ENCODE results near the gene SLC22A3. TPM values are rescaled to one million over a fixed set of nuclear protein-coding genes. Genes with fewer than 3 reads are reported as not detected.

SLC22A3 gene
- total and polyA plus RNA-seq, 2 of the 4 experiments (the other 2 are of a cell fraction): not detected

GRCh38 chr6:160412993-160413392, 64.8 kb downstream of the SLC22A3 start:
- H2AK9ac ChIP-seq (replicated peaks; ENCODE audit: low read depth, low read length, poor library complexity): no peak overlapping the region
- 0 out of 2 replicates have a peak, but pooled peaks cover 2% of the 10 kb centered on the region for H3K9me3 ChIP-seq (ENCODE audit: control insufficient read depth, insufficient read depth, low read length)
- no peak overlapping the region for H4K5ac ChIP-seq (ENCODE audit: low read depth, low read length)
- ATAC-seq (ENCODE audit: low read depth): no peak
- no peak overlapping the region for H2BK5ac ChIP-seq (ENCODE audit: low read depth, low read length, poor library complexity, severe bottlenecking)
- no peak overlapping the region for H3K56ac ChIP-seq (ENCODE audit: extremely low read depth, insufficient read depth, low read length)
- no peaks in the 10 kb centered on the region for H3K36me3 ChIP-seq (ENCODE audit: control insufficient read depth, insufficient read depth, low read length)
- no peak overlapping the region for H3K9ac ChIP-seq (ENCODE audit: low read depth, low read length)
- intact Hi-C loops (cut with micrococcal nuclease) (no loop called here), in situ Hi-C loops (cut with MboI; ENCODE audit: low sequenced_read_pairs) (no loop called here), dilution Hi-C loops (cut with HindIII; ENCODE audit: low sequenced_read_pairs, unreplicated experiment) (no loop called here)
- ChIA-PET CTCF (no interaction called here), POLR2A (ENCODE audit: unreplicated experiment) (no interaction called here)
- H3K79me1 ChIP-seq (ENCODE audit: low read depth in 1 of 2, low read length in 2 of 2): no peaks in the 10 kb centered on the region
- H2BK15ac ChIP-seq (ENCODE audit: low read depth, low read length): no peak overlapping the region
- no peak overlapping the region for H4K8ac ChIP-seq (ENCODE audit: low read depth in 2 of 2, low read length in 2 of 2)
- H2BK20ac ChIP-seq (ENCODE audit: low read depth, low read length): no peak overlapping the region
- no TSS peak for BruUV-seq (replicated peaks)
- DNase-seq: no peak
- no peak overlapping the region for H2AK5ac ChIP-seq (ENCODE audit: low read depth, low read length)
- H3K9me1 ChIP-seq (ENCODE audit: insufficient read depth, low read length): no peaks in the 10 kb centered on the region
- no peak overlapping the region for H3K23ac ChIP-seq (ENCODE audit: low read depth, low read length)
- no peak overlapping the region for H3K18ac ChIP-seq (ENCODE audit: low read depth, low read length)
- H3K4me3 ChIP-seq (ENCODE audit: insufficient read depth, low read depth, low read length): no peak overlapping the region
- no peak overlapping the region for H3K27ac ChIP-seq (ENCODE audit: insufficient read depth, low read length)
- H3K14ac ChIP-seq (replicated peaks; ENCODE audit: low read depth, low read length): no peak overlapping the region
- no peaks in the 10 kb centered on the region for H4K20me1 ChIP-seq (ENCODE audit: insufficient read depth, low read length)
- no peaks in the 10 kb centered on the region for H3K4me1 ChIP-seq (ENCODE audit: control insufficient read depth, insufficient read depth, low read length)
- WGBS, 2 experiments (ENCODE audit: extremely low coverage in 2 of 2, insufficient read length in 1 of 2): no CpG with 5 or more reads among the region's 2 CpGs
- H3K4me2 ChIP-seq (ENCODE audit: low read depth, low read length): no peak overlapping the region
- TF ChIP-seq MXI1 (IDR thresholded peaks at IDR 0.05; ENCODE audit: borderline replicate concordance, low read depth, low read length) (no peak), ELK1 (IDR thresholded peaks at IDR 0.05; ENCODE audit: borderline replicate concordance, low read depth, low read length) (no peak), SMC3 (IDR thresholded peaks at IDR 0.05; ENCODE audit: low read depth, low read length) (no peak), CHD1 (IDR thresholded peaks at IDR 0.05; ENCODE audit: low read depth, low read length) (no peak), POLR2A (IDR thresholded peaks at IDR 0.05; ENCODE audit: low read depth, low read length) (no peak), CEBPB (IDR thresholded peaks at IDR 0.05; ENCODE audit: low read depth, low read length) (no peak), FOS (IDR thresholded peaks at IDR 0.05; ENCODE audit: low read depth, low read length) (no peak), RCOR1 (IDR thresholded peaks at IDR 0.05; ENCODE audit: insufficient replicate concordance, low read length) (no peak), BHLHE40 (IDR thresholded peaks at IDR 0.05; ENCODE audit: low read depth, low read length) (no peak), NFE2L2 (IDR thresholded peaks at IDR 0.05; ENCODE audit: low read depth, low read length) (no peak), RAD21 (IDR thresholded peaks at IDR 0.05; ENCODE audit: low read length) (no peak), MAFK (IDR thresholded peaks at IDR 0.05; ENCODE audit: low read depth, low read length) (no peak), MAZ (IDR thresholded peaks at IDR 0.05; ENCODE audit: borderline replicate concordance, low read depth, low read length) (no peak), USF2 (IDR thresholded peaks at IDR 0.05; ENCODE audit: low read depth, low read length) (no peak), RFX5 (IDR thresholded peaks at IDR 0.05; ENCODE audit: low read depth, low read length) (no peak)
- TF ChIP-seq, protein P1, sequence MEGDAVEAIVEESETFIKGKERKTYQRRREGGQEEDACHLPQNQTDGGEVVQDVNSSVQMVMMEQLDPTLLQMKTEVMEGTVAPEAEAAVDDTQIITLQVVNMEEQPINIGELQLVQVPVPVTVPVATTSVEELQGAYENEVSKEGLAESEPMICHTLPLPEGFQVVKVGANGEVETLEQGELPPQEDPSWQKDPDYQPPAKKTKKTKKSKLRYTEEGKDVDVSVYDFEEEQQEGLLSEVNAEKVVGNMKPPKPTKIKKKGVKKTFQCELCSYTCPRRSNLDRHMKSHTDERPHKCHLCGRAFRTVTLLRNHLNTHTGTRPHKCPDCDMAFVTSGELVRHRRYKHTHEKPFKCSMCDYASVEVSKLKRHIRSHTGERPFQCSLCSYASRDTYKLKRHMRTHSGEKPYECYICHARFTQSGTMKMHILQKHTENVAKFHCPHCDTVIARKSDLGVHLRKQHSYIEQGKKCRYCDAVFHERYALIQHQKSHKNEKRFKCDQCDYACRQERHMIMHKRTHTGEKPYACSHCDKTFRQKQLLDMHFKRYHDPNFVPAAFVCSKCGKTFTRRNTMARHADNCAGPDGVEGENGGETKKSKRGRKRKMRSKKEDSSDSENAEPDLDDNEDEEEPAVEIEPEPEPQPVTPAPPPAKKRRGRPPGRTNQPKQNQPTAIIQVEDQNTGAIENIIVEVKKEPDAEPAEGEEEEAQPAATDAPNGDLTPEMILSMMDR (conservative IDR thresholded peaks at IDR 0.05; ENCODE audit: low read depth, low read length): no peak
- H2AFZ ChIP-seq (replicated peaks; ENCODE audit: low read length, poor library complexity): no peak overlapping the region
- H2BK120ac ChIP-seq (ENCODE audit: low read depth, low read length): no peak overlapping the region
- no peak overlapping the region for H3K4ac ChIP-seq (ENCODE audit: low read depth, low read length)
- no peaks in the 10 kb centered on the region for H3K27me3 ChIP-seq (ENCODE audit: control insufficient read depth, insufficient read depth, low read length)
- no peak overlapping the region for H4K91ac ChIP-seq (ENCODE audit: insufficient read depth, low read depth, low read length)
